Adipose tissue (tissue), 3 donors: Measurements from ENCODE around the gene PAPPA2. TPM values are rescaled to one million over a fixed set of nuclear protein-coding genes. Genes with fewer than 3 reads are reported as not detected.
"Not testable (repeated sequence)": the region's sequence is repeated elsewhere in the genome, so short reads cannot be mapped to it uniquely, and the experiment has no call there.

Source experiments
- H3K27ac ChIP-seq: one replicate; pipeline ENCODE4 v1.5.1; 2013; ENCODE audit warnings: low read depth, low read length
- WGBS, 3 donors: extraction: QIAGEN DNeasy Blood & Tissue Kit; methylation state at CpG; one replicate each; pipeline ENCODE4 v1.1.7; 2013; 5-methylcytosine and 5-hydroxymethylcytosine counted together
- polyA plus RNA-seq, 3 donors: library from polyadenylated mRNA; stranded (reverse); fragments of 200-250 nt; gene quantifications; one replicate each; pipeline ENCODE4 v1.2.3, GENCODE V29; 2013
- donor health status: healthy with polysubstance abuse.
- donor health status: Bipolar disorder and iron deficiency.
- donor health status: healthy.

The PAPPA2 gene
- polyA plus RNA-seq, 3 donors: 0.15 to 0.79 (median 0.61) TPM

GRCh38 chr1:176543360-176544129, 80.6 kb downstream of the PAPPA2 start:
- WGBS, 3 donors: 77 to 84% (median 82%) methylated on average over 2 of the region's 2 CpGs
- no peak overlapping the region for H3K27ac ChIP-seq

GRCh38 chr1:176545034-176545639, 82.2 kb downstream of the PAPPA2 start:
- 79 to 90% (median 87%) methylated on average over 4 of the region's 4 CpGs for WGBS, 3 donors
- H3K27ac ChIP-seq: no peak overlapping the region

DNA sequence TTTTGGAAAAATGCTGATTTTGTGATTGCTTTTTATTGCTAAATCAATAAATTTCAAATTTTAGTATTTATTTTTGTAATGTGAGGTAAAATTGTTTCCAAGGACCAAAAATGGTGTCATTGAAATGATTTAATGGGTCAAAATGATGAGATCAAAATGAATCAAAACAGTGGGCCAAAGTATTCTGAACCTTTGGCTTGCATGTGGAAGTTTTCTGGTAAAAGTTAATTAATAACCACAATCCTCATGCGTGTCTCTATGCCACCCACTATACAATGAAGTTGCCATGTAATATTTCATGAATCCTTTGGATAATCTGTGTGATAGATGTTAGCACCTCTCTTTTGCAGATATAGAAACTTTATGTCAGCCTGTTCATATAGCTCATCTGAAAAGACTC, 83.8 kb downstream of the PAPPA2 start:
- WGBS, 3 donors: 37 to 88% (median 78%) methylated on average over 1 of the region's 1 CpG
- no peak overlapping the region for H3K27ac ChIP-seq

DNA sequence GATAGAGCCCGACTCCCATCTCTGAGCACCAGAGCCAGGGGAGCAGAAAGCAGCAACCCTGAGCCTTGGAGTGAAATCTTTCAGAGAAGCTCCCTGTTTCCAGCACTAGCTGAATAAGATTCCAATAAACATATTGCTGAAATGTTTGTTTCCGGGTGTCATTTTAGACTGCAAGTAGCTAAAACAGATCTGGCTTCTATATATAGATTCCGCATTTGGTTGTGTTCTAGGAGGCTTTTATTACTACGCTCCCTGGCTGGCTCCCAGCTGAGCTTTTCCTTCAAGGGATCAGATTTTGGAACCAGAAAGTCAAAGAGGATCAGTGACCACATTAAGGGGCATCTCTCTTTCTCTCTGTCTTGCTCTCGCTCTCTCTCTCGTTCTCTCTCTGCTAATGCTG, 88.2 kb downstream of the PAPPA2 start:
- H3K27ac ChIP-seq: no peak overlapping the region
- WGBS, 3 donors: 61 to 64% (median 63%) methylated on average over 6 of the region's 6 CpGs

DNA sequence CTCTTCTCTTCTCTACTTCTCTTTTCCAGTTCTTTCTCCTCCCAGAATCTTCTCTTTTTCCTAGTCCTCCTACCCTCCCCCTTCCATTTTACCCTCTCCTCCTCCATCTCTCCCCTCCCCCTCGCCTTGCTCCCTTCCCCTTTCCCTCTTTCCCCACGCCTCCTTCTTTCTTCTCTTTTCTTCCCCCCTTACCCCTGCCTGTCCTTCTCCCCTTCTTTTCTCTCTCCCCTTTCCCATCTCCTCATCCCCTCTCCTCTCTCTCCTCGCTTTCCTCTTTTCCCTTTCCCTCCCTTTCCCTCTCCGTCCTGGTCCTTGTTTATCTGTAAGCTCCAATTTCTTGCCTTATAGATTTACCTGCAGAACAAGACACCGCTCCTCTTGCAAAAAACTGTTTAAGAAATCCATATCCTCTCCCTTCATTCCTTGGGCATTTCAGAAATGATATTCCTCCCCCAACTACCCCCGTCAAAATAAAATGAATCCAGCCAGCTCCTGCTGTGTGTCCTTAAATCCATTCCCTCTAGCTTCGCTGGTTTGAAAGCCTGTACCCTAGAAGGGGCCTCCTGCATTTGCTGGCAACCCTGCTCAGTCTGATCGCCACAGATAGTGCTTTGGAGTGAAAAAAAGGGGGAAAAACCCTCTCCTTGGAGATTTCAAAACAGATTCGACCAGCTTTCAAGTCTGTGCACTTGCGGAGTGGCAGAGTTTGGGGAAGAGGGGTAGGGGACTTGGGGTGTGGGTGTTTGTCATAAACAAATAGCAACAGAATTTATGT, 89.4 kb downstream of the PAPPA2 start:
- WGBS, 3 donors: 20 to 23% (median 22%) methylated on average over 10 of the region's 10 CpGs
- H3K27ac ChIP-seq: no peak overlapping the region

DNA sequence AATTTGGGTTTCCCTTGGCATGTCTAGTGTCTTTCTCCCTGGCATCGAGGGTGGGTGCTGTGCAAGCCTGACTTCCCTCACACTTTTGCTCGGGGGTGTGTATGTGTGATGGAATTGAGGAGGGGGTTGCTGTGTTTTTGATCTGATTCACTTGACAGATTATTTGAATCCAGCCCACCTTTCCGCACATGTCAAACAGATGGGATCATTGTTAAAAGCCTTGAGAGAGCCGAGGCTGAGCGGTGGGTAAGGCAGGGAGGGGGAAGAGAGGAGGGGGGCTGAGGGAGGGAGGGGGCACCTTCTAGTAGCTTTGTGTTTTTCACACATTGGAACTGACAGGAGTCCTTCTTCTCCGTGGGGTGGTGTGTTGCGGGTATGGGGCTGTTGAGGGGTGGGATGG, 90.0 kb downstream of the PAPPA2 start:
- H3K27ac ChIP-seq: no peak overlapping the region
- WGBS, 3 donors: 19 to 21% (median 21%) methylated on average over 7 of the region's 7 CpGs

DNA sequence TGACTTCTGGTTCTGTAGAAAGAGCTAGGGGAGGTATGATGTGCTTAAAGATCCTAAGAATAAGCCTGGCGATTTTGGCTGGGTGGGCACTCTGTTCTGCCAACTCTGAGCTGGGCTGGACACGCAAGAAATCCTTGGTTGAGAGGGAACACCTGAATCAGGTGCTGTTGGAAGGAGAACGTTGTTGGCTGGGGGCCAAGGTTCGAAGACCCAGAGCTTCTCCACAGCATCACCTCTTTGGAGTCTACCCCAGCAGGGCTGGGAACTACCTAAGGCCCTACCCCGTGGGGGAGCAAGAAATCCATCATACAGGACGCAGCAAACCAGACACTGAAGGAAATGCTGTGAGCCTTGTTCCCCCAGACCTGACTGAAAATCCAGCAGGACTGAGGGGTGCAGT, 93.3 kb downstream of the PAPPA2 start:
- no peak overlapping the region for H3K27ac ChIP-seq
- 72 to 77% (median 74%) methylated on average over 6 of the region's 6 CpGs for WGBS, 3 donors

DNA sequence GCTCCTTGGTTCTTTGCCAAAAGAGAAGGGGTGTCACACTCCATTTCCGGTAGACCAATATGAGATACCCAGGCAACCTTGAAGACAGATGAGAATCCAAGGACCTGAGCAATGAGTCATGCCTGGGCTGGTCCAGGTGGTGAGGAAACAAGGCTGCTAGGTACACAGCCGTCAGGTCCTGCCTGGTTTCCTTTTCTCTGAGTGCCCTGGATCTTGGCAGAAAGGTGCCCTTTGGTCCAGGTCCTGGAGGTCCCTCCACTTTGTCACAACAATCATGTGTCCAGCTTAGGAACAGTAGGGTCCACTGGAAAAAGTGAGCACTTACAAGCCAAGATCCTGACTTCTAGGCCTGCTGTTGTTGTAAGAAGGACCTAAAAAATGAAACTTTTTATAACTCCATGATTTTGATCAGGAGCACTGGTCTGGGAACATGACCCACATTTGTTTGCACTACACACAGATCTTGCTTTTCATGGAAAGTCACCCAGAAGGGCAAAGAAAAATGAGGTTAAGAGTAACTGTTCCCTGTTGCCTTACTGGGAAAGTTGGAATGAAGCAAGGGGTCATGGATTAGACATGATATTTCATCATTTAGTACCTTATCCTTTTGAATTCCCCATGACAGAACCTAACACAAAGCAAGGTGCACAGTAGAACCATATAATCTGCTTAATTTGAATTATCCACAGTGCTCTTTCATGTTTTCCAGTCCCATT, 94.7 kb downstream of the PAPPA2 start:
- H3K27ac ChIP-seq: no peak overlapping the region
- WGBS, 3 donors: 31 to 71% (median 67%) methylated on average over 2 of the region's 2 CpGs

DNA sequence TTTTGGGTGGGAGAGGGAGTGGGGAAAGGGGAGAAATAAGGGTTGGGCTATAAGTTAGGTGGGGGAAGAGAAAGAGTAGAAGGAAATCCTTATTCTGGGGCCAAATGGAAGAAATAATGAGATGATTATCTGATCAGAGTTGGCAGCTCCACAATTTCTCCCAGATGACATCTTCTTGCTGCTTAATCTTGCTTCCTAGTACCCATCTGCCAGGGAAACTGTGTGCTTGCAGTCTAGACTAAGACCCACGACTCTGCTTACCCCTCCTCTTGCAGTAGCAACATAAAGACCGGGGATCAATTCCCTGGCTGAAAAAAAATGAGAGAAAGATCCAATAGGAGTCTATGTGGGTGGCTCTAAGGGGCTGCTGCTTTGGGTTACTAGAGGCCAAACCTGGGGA, 95.6 kb downstream of the PAPPA2 start:
- 32 to 41% (median 33%) methylated on average over 2 of the region's 2 CpGs for WGBS, 3 donors
- no peak overlapping the region for H3K27ac ChIP-seq

GRCh38 chr1:176559474-176559873, 96.5 kb downstream of the PAPPA2 start:
- no peak overlapping the region for H3K27ac ChIP-seq
- 25 to 36% (median 32%) methylated on average over 4 of the region's 4 CpGs for WGBS, 3 donors

GRCh38 chr1:176559878-176560277, 96.9 kb downstream of the PAPPA2 start:
- no peak overlapping the region for H3K27ac ChIP-seq
- WGBS, 3 donors: 1 to 3% (median 1%) methylated on average over 5 of the region's 5 CpGs

- no peak overlapping the region for H3K27ac ChIP-seq
- WGBS, 3 donors: 70 to 78% (median 73%) methylated on average over 4 of the region's 4 CpGs
Observed at GRCh38 chr1:176560681-176561080, 97.7 kb downstream of the PAPPA2 start.

DNA sequence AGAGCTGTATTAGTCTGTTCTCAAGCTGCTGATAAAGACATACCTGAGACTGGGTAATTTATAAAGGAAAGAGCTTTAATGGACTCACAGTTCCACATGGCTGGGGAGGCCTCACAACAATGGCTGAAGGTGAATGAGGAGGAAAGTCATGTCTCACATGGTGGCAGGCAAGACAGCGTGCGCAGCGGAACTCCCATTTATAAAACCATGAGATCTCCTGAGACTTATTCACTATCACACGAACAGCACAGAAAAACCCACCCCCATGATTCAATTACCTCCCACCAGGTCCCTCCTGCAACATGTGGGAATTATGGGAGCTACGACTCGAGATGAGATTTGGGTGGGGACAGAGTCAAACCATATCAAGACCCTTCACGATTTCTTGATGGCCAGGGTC, 98.8 kb downstream of the PAPPA2 start:
- 93 to 98% (median 93%) methylated on average over 7 of the region's 7 CpGs for WGBS, 3 donors

DNA sequence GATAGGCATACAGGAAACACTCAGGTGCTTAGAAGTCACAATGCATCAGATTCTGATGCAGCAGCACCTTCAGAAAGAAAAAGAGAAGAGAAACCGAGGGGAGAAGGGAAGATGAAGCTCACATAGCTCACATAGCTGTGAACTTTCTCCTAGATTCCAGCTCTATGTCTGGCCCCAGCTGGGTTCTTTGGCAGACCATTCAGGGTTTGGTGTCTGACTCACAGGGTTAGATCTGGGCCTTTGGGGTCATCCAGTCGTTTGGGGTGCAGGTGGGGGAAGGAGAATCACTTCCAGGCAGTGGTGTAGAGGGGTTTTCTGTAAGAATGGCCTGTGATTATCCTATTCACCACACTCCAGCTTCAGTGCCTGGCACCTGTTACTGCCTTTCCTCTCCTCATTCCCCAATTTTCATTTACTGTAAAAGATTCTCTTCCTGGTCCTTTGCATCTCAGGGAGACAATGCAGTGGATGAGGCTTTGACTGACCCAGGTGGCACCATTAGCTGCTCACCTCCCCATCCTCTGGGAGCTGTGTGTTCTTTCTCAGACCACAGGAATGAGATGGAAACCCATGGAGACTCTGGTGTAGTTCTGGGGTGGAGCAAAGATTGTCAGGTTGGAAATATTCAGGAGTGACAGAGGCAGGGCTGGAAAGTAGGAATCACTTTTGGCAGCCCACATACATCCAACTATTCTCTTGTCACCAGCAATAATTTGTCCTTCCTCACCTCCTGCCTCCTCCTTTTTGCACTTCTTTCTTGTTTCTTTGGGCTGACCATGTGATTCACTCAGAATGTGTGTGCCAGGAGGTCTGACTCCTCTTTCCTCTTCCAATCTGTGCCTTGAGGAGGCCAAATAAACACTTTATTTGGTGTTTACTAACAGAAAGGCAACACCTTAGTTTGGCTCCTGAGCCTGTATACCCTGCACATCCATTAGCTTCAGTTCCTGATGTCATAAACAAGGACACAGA, 103.3 kb downstream of the PAPPA2 start:
- WGBS, 3 donors: 19 to 49% (median 23%) methylated on average over 2 of the region's 2 CpGs
- H3K27ac ChIP-seq: no peak overlapping the region

More for the DNA sequence above, 98.8 kb downstream of the PAPPA2 start:
- H3K27ac ChIP-seq: not testable (repeated sequence)

GRCh38 chr1:176567190-176567794, 104.3 kb downstream of the PAPPA2 start:
- no peak overlapping the region for H3K27ac ChIP-seq
- WGBS, 3 donors: 34 to 48% (median 37%) methylated on average over 3 of the region's 3 CpGs

GRCh38 chr1:176568185-176568584, 105.2 kb downstream of the PAPPA2 start:
- WGBS, 3 donors: 57 to 88% (median 83%) methylated on average over 1 of the region's 1 CpG
- H3K27ac ChIP-seq: no peak overlapping the region

DNA sequence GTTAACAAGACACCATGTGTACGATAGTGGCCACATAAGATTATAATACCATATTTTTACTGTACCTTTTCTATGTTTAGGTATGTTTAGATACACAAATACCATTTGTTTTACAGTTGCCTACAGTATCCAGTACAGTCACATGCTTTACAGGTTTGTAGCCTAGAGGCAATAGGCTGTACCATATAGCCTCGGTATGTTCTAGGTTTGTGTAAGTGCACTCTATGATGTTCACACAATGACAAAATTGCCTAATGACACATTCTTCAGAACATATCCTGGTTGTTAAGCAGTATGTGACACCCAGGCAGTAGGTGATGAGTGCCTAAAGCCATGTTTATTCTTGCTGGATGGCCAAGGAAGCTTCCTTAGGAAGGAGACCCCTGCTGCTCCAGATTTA, 111.8 kb downstream of the PAPPA2 start:
- WGBS, 3 donors: 80 to 91% (median 87%) methylated on average over 2 of the region's 2 CpGs
- H3K27ac ChIP-seq: no peak overlapping the region
